Lower leg skin (tissue), 3 donors: ENCODE results near the gene ANKRD62.

Experiments
- CTCF ChIP-seq, 3 donors: fragments of 450-650 bp; IDR thresholded peaks; one replicate each; pipeline ENCODE4 v1.5.1; 2016; ENCODE audit warnings: antibody characterized with exemption in 3 of 3, mild to moderate bottlenecking in 3 of 3, moderate library complexity in 2 of 3
- POLR2A ChIP-seq, 2 donors: fragments of 450-650 bp; IDR thresholded peaks; one replicate each; pipeline ENCODE4 v1.6.1; 2016 to 2017; ENCODE audit warnings: antibody characterized with exemption in 2 of 2, mild to moderate bottlenecking in 1 of 2, moderate library complexity in 1 of 2

- TF ChIP-seq CTCF (IDR thresholded peaks at IDR 0.05) (no peak), POLR2A (IDR thresholded peaks at IDR 0.05) (no peak)
Observed at GRCh38 chr18:12061685-12062084, 32.0 kb upstream of the ANKRD62 start.
